ENCODE results near the gene IL4I1.

The IL4I1 gene

GRCh38 chr19:49863935-49864320, 32.8 kb downstream of the IL4I1 start:
- DNase-seq (ENCODE audit: low read depth), result no peak
- TF ChIP-seq MAX (IDR thresholded peaks at IDR 0.05; ENCODE audit: low read depth, low read length) (no peak), MYC (IDR thresholded peaks at IDR 0.05; ENCODE audit: low read depth, low read length) (no peak), POLR2A (IDR thresholded peaks at IDR 0.05; ENCODE audit: extremely low read depth, insufficient read length) (no peak), CTCF (IDR thresholded peaks at IDR 0.05; ENCODE audit: low read depth, low read length) (no peak)
- H3K4me3 ChIP-seq (ENCODE audit: low read depth, low read length), result no peak overlapping the region

GRCh38 chr19:49863254-49863934, 33.3 kb downstream of the IL4I1 start:
- H3K4me3 ChIP-seq (ENCODE audit: low read depth, low read length), result no peak overlapping the region
- DNase-seq (ENCODE audit: low read depth), result no peak
- TF ChIP-seq CTCF (IDR thresholded peaks at IDR 0.05; ENCODE audit: low read depth, low read length) (no peak), MAX (IDR thresholded peaks at IDR 0.05; ENCODE audit: low read depth, low read length) (no peak), POLR2A (IDR thresholded peaks at IDR 0.05; ENCODE audit: extremely low read depth, insufficient read length) (no peak), MYC (IDR thresholded peaks at IDR 0.05; ENCODE audit: low read depth, low read length) (no peak)

GRCh38 chr19:49862391-49863253, 34.1 kb downstream of the IL4I1 start:
- no peak for TF ChIP-seq MYC (IDR thresholded peaks at IDR 0.05; ENCODE audit: low read depth, low read length)
- no peak for TF ChIP-seq MAX (IDR thresholded peaks at IDR 0.05; ENCODE audit: low read depth, low read length)
- TF ChIP-seq CTCF (IDR thresholded peaks at IDR 0.05; ENCODE audit: low read depth, low read length), result peak; percentile 30
- no peak for TF ChIP-seq POLR2A (IDR thresholded peaks at IDR 0.05; ENCODE audit: extremely low read depth, insufficient read length)
- H3K4me3 ChIP-seq (ENCODE audit: low read depth, low read length), result no peak overlapping the region
- peak; percentile 58 for DNase-seq (ENCODE audit: low read depth)

- TF ChIP-seq POLR2A (IDR thresholded peaks at IDR 0.05; ENCODE audit: extremely low read depth, insufficient read length) (no peak), MYC (IDR thresholded peaks at IDR 0.05; ENCODE audit: low read depth, low read length) (no peak)
- no peak for DNase-seq (ENCODE audit: low read depth)
- no peak overlapping the region for H3K4me3 ChIP-seq (ENCODE audit: low read depth, low read length)
Measured at GRCh38 chr19:49861541-49862378, 34.9 kb downstream of the IL4I1 start.

- no peak for DNase-seq (ENCODE audit: low read depth)
- TF ChIP-seq MAX (IDR thresholded peaks at IDR 0.05; ENCODE audit: low read depth, low read length) (no peak), POLR2A (IDR thresholded peaks at IDR 0.05; ENCODE audit: extremely low read depth, insufficient read length) (no peak), CTCF (IDR thresholded peaks at IDR 0.05; ENCODE audit: low read depth, low read length) (no peak), MYC (IDR thresholded peaks at IDR 0.05; ENCODE audit: low read depth, low read length) (no peak)
- no peak overlapping the region for H3K4me3 ChIP-seq (ENCODE audit: low read depth, low read length)
Measured at GRCh38 chr19:49861107-49861506, 35.6 kb downstream of the IL4I1 start.

Measured in NB4 (cell line).